GM19468 (cell line): ENCODE data around the gene SLC22A1.
"Not testable (repeated sequence)": the region's sequence is repeated elsewhere in the genome, so short reads cannot be mapped to it uniquely, and the experiment has no call there.

ENCODE experiments used
- ATAC-seq: cut with Tn5 transposase; IDR thresholded peaks from one replicate; pipeline ENCODE4 v1.9.1; 2021; ENCODE audit warnings: mild to moderate bottlenecking, moderate library complexity, moderate number of reproducible peaks; ENCODE audit not compliant: unreplicated experiment; ENCODE audit errors: extremely low read depth

Gene SLC22A1

GRCh38 chr6:160121558-160121957, at the start of gene SLC22A1:
Gene SLC22A1 (plus strand): TSS chr6:160121815. CDS start chr6:160121936, 121 bp downstream.
- ATAC-seq = no peak

- no peak for ATAC-seq
These were observed 48.3 kb upstream of the SLC22A1 start for GRCh38 chr6:160073272-160073671.

GRCh38 chr6:160076009-160076408, 45.6 kb upstream of the SLC22A1 start:
- no peak for ATAC-seq

GRCh38 chr6:160077024-160077423, 44.6 kb upstream of the SLC22A1 start:
- no peak for ATAC-seq

- no peak for ATAC-seq
These were observed 44.1 kb upstream of the SLC22A1 start for GRCh38 chr6:160077526-160077925.

GRCh38 chr6:160078883-160079685, 42.5 kb upstream of the SLC22A1 start:
- no peak for ATAC-seq

GRCh38 chr6:160079686-160080043, 42.0 kb upstream of the SLC22A1 start:
- no peak for ATAC-seq

- no peak for ATAC-seq
These were observed 41.5 kb upstream of the SLC22A1 start for GRCh38 chr6:160080097-160080496.

- ATAC-seq = no peak
These were observed 40.2 kb upstream of the SLC22A1 start for GRCh38 chr6:160081398-160081797.

GRCh38 chr6:160082627-160083026, 39.0 kb upstream of the SLC22A1 start:
- no peak for ATAC-seq

- no peak for ATAC-seq
These were observed 37.3 kb upstream of the SLC22A1 start for GRCh38 chr6:160084198-160084776.

- no peak for ATAC-seq
These were observed 36.4 kb upstream of the SLC22A1 start for GRCh38 chr6:160085226-160085625.

GRCh38 chr6:160085713-160086505, 35.7 kb upstream of the SLC22A1 start:
- no peak for ATAC-seq

GRCh38 chr6:160086754-160087153, 34.9 kb upstream of the SLC22A1 start:
- no peak for ATAC-seq

- no peak for ATAC-seq
These were observed 33.4 kb upstream of the SLC22A1 start for GRCh38 chr6:160088069-160088783.

- no peak for ATAC-seq
These were observed 32.7 kb upstream of the SLC22A1 start for GRCh38 chr6:160088784-160089533.

GRCh38 chr6:160089534-160089897, 32.1 kb upstream of the SLC22A1 start:
- no peak for ATAC-seq

- ATAC-seq = not testable (repeated sequence)
These were observed 31.0 kb upstream of the SLC22A1 start for GRCh38 chr6:160090442-160091239.

- not testable (repeated sequence) for ATAC-seq
These were observed 29.4 kb upstream of the SLC22A1 start for GRCh38 chr6:160092176-160092575.
